CD14-positive monocyte (primary cell): ENCODE measurements around the gene AMBRA1. TPM values are rescaled to one million over a fixed set of nuclear protein-coding genes. Genes with fewer than 3 reads are reported as not detected.

Experiments
- DNase-seq, 3 donors: peaks; one replicate each; pipeline ENCODE4 v3.0.0-alpha.2; 2011 to 2022
- H2AFZ ChIP-seq: 2 replicates; pipeline ENCODE4 v1.6.0; 2012; ENCODE audit warnings: mild to moderate bottlenecking, low read depth, low read length, inconsistent platforms; ENCODE audit not compliant: insufficient read depth, poor library complexity, severe bottlenecking
- H3K27ac ChIP-seq, 2 donors: 1 replicate in 1 of 2; 2 replicates in 1 of 2; pipeline ENCODE4 v1.5.1; 2012 to 2013; ENCODE audit warnings: low read length in 2 of 2, control low read depth in 1 of 2, inconsistent platforms in 1 of 2, low read depth in 1 of 2, mild to moderate bottlenecking in 1 of 2
- H3K27me3 ChIP-seq, 2 donors: one replicate each; pipeline versions ENCODE4 v1.6.0 to v1.6.1; 2011 to 2013; ENCODE audit warnings: low read length in 2 of 2; ENCODE audit not compliant: control insufficient read depth in 2 of 2, insufficient read depth in 2 of 2
- H3K36me3 ChIP-seq, 2 donors: replicated peaks in 1 of 2; 1 replicate in 1 of 2; 2 replicates in 1 of 2; pipeline versions ENCODE4 v1.5.1 to v1.6.1; 2012 to 2013; ENCODE audit warnings: low read length in 2 of 2, control low read depth in 1 of 2, inconsistent platforms in 1 of 2, mild to moderate bottlenecking in 1 of 2; ENCODE audit not compliant: insufficient read depth in 2 of 2, control insufficient read depth in 1 of 2
- H3K4me1 ChIP-seq, 2 donors: 1 replicate in 1 of 2; 2 replicates in 1 of 2; pipeline versions ENCODE4 v1.5.1 to v1.6.1; 2012 to 2013; ENCODE audit warnings: low read length in 2 of 2, control low read depth in 1 of 2, inconsistent platforms in 1 of 2, mild to moderate bottlenecking in 1 of 2, moderate library complexity in 1 of 2; ENCODE audit not compliant: insufficient read depth in 2 of 2, control insufficient read depth in 1 of 2
- H3K4me2 ChIP-seq: replicated peaks from 2 replicates; pipeline ENCODE3; 2012; ENCODE audit warnings: low read length, moderate library complexity, mild to moderate bottlenecking; ENCODE audit not compliant: poor library complexity, severe bottlenecking; ENCODE audit errors: extremely low read depth
- H3K4me3 ChIP-seq, 3 experiments: fragments of 200-600 bp in 1 of 3; sonication (generic) in 1 of 3; replicated peaks in 1 of 3; 1 replicate in 2 of 3; 2 replicates in 1 of 3; pipeline ENCODE4 v1.5.1; 2011 to 2013; ENCODE audit warnings: low read length in 3 of 3, mild to moderate bottlenecking in 3 of 3, control low read depth in 2 of 3, low read depth in 2 of 3, inconsistent platforms in 1 of 3, moderate library complexity in 1 of 3
- H3K79me2 ChIP-seq: 2 replicates; pipeline ENCODE4 v1.6.0; 2012; ENCODE audit warnings: mild to moderate bottlenecking, control low read depth, inconsistent platforms, low read length, moderate library complexity; ENCODE audit not compliant: insufficient read depth
- H3K9ac ChIP-seq: 2 replicates; pipeline ENCODE4 v1.6.0; 2017; ENCODE audit warnings: low read length, mild to moderate bottlenecking; ENCODE audit not compliant: insufficient read depth, poor library complexity, severe bottlenecking
- H3K9me3 ChIP-seq, 2 donors: replicated peaks in 1 of 2; 1 replicate in 1 of 2; 2 replicates in 1 of 2; pipeline versions ENCODE4 v1.5.1 to v1.6.1; 2012 to 2013; ENCODE audit warnings: low read length in 2 of 2, control low read depth in 1 of 2; ENCODE audit not compliant: control insufficient read depth in 1 of 2, insufficient read depth in 1 of 2
- H4K20me1 ChIP-seq: 2 replicates; pipeline ENCODE4 v1.6.0; 2012; ENCODE audit warnings: mild to moderate bottlenecking, low read length, control low read depth, moderate library complexity; ENCODE audit not compliant: insufficient read depth
- H3K27ac Mint-ChIP-seq, 7 donors: one replicate each; pipeline ENCODE4 v1.8.0; 2020; ENCODE audit warnings: mild to moderate bottlenecking in 7 of 7, mixed read lengths in 7 of 7, moderate library complexity in 6 of 7, inconsistent platforms in 2 of 7
- H3K27me3 Mint-ChIP-seq, 3 donors: one replicate each; pipeline ENCODE4 v1.8.0; 2021 to 2022; ENCODE audit warnings: low read depth in 3 of 3, mild to moderate bottlenecking in 3 of 3, mixed read lengths in 3 of 3, moderate library complexity in 3 of 3, inconsistent platforms in 1 of 3
- H3K36me3 Mint-ChIP-seq, 2 donors: one replicate each; pipeline ENCODE4 v1.8.0; 2020; ENCODE audit warnings: mixed read lengths in 2 of 2, inconsistent platforms in 1 of 2, mild to moderate bottlenecking in 1 of 2
- H3K4me1 Mint-ChIP-seq: one replicate; pipeline ENCODE4 v1.8.0; 2020; ENCODE audit warnings: mild to moderate bottlenecking, mixed read lengths
- H3K4me3 Mint-ChIP-seq, 2 donors: one replicate each; pipeline ENCODE4 v1.8.0; 2020; ENCODE audit warnings: mild to moderate bottlenecking in 2 of 2, mixed read lengths in 2 of 2, moderate library complexity in 1 of 2
- H3K9me3 Mint-ChIP-seq, 7 donors: one replicate each; pipeline ENCODE4 v1.8.0; 2020 to 2022; ENCODE audit warnings: mixed read lengths in 7 of 7, mild to moderate bottlenecking in 6 of 7, moderate library complexity in 6 of 7, inconsistent platforms in 2 of 7
- WGBS: methylation state at CpG from one replicate; pipeline ENCODE4 v1.1.5; 2013; ENCODE audit warnings: missing lambda C conversion rate; ENCODE audit not compliant: insufficient coverage; 5-methylcytosine and 5-hydroxymethylcytosine counted together
- intact Hi-C, 2 donors: fragments of 100-400 bp; cut with micrococcal nuclease; formaldehyde crosslinking; loops; one replicate each; pipeline versions ENCODE4 v1.15.0 to v1.15.1; 2023
- polyA plus RNA-seq, 3 donors: library from polyadenylated mRNA; depleted of rRNA in 1 of 3; unstranded in 2 of 3; stranded (reverse) in 1 of 3; fragments of 300-500 nt in 2 of 3; fragments of >200 nt in 1 of 3; fragmentation: Illumina TruSeq in 2 of 3; gene quantifications; 1 replicate in 2 of 3; 2 replicates in 1 of 3; pipeline ENCODE4 v1.2.3, GENCODE V29; 2012 to 2021
- TF ChIP-seq, protein P1 (sequence below): fragments of 200-600 bp; IDR thresholded peaks from one replicate; pipeline ENCODE4 v1.8.0; 2022; ENCODE audit warnings: antibody characterized with exemption, mild to moderate bottlenecking

Gene AMBRA1
- polyA plus RNA-seq, 3 donors = 2.1 to 6.1 (median 3.8) TPM

DNA sequence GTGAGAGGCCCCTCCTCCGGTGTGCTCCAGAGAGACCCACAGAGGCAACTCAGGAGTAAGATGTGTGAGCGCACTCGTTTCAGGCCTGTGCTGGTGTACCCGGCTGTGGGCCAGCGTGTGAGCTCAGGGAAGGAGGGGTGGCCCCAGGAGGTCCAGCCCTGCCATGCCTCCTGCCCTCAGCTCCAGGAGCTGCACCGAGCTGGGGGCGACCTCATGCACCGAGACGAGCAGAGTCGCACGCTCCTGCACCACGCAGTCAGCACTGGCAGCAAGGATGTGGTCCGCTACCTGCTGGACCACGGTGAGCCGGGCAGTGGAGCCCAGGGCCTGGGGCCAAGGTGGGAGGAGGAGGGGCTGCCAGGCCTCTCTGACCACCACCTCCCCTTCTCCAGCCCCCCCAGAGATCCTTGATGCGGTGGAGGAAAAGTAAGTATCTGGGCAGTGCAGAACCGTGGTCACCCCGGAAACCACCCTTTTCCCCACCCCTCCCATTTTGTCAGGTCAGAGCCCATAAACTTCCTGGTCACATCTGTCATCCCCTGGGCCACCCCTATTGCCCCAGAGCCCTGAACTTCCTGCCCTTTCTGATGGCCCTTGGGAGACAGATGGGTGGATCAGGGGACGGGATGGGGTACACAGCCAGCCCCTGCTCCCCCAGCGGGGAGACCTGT lies 214.9 kb downstream of the AMBRA1 start:
- Mint-ChIP-seq H3K4me1 (peaks cover 35% of the 10 kb centered on the region), H3K9me3 (peaks cover 0 to 15% (median 0%) of the 10 kb centered on the region in 7 donors), H3K27me3 (peaks cover 14 to 43% (median 30%) of the 10 kb centered on the region in 3 donors), H3K4me3 (peak overlapping the region; percentile 12 to 13), H3K36me3 (peaks cover 41 to 45% of the 10 kb centered on the region in 2 donors), H3K27ac (peak overlapping the region; percentile 69 to 90 (median 81))
- H3K27ac ChIP-seq = peak overlapping the region; percentile 30 to 70
- peaks cover 34 to 55% of the 10 kb centered on the region in 2 donors for H3K4me1 ChIP-seq
- no peak overlapping the region for H2AFZ ChIP-seq
- H3K36me3 ChIP-seq = peaks cover 47 to 48% of the 10 kb centered on the region in 2 donors
- TF ChIP-seq, protein P1, sequence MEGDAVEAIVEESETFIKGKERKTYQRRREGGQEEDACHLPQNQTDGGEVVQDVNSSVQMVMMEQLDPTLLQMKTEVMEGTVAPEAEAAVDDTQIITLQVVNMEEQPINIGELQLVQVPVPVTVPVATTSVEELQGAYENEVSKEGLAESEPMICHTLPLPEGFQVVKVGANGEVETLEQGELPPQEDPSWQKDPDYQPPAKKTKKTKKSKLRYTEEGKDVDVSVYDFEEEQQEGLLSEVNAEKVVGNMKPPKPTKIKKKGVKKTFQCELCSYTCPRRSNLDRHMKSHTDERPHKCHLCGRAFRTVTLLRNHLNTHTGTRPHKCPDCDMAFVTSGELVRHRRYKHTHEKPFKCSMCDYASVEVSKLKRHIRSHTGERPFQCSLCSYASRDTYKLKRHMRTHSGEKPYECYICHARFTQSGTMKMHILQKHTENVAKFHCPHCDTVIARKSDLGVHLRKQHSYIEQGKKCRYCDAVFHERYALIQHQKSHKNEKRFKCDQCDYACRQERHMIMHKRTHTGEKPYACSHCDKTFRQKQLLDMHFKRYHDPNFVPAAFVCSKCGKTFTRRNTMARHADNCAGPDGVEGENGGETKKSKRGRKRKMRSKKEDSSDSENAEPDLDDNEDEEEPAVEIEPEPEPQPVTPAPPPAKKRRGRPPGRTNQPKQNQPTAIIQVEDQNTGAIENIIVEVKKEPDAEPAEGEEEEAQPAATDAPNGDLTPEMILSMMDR = no peak
- peaks cover 87% of the 10 kb centered on the region for H4K20me1 ChIP-seq
- H3K9me3 ChIP-seq = peaks cover 0 to 6% of the 10 kb centered on the region in 2 donors
- H3K27me3 ChIP-seq = peaks cover 15 to 23% of the 10 kb centered on the region in 2 donors
- 86% methylated on average over 14 of the region's 20 CpGs for WGBS
- H3K4me2 ChIP-seq = no peak overlapping the region
- H3K79me2 ChIP-seq = peaks cover 3% of the 10 kb centered on the region
- no peak overlapping the region for H3K9ac ChIP-seq
- no peak overlapping the region for H3K4me3 ChIP-seq
- intact Hi-C loops = no loop called here
- peak; percentile 41 to 77 (median 54) for DNase-seq

DNA sequence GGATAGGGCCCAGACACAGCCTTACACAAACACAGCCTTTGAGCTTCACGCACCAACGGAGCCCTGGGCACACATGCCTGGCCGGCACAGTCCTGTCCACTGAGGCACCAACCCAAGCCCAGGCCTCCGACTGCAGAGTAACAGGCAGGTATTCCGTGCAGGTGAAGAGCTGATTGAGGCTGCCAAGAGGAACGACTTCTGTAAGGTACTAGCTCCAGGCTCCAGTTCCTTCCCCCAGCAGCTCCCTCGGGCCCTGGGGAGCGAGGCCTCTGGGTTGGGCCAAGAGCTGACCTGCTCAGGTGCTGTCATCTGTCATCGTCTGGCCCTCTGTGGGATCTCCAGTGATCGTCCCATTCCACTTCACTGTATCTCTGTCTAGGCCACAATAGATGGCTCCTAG lies 215.5 kb downstream of the AMBRA1 start:
- no peak for DNase-seq
- no peak overlapping the region for H3K4me3 ChIP-seq
- peaks cover 15 to 22% of the 10 kb centered on the region in 2 donors for H3K27me3 ChIP-seq
- 91% methylated on average over 9 of the region's 10 CpGs for WGBS
- Mint-ChIP-seq H3K4me3 (no peak overlapping the region), H3K9me3 (peaks cover 0 to 15% (median 0%) of the 10 kb centered on the region in 7 donors), H3K36me3 (peaks cover 44 to 51% of the 10 kb centered on the region in 2 donors), H3K27me3 (peaks cover 13 to 37% (median 27%) of the 10 kb centered on the region in 3 donors), H3K27ac (peak overlapping the region in 5 of 7 donors; percentile 9 to 75 (median 42)), H3K4me1 (peaks cover 35% of the 10 kb centered on the region)
- peak overlapping the region; percentile 30 to 70 for H3K27ac ChIP-seq
- H3K79me2 ChIP-seq = peaks cover 7% of the 10 kb centered on the region
- peaks cover 53 to 55% of the 10 kb centered on the region in 2 donors for H3K36me3 ChIP-seq
- peaks cover 34 to 55% of the 10 kb centered on the region in 2 donors for H3K4me1 ChIP-seq
- intact Hi-C loops = no loop called here
- H4K20me1 ChIP-seq = peaks cover 94% of the 10 kb centered on the region
- H3K4me2 ChIP-seq = no peak overlapping the region
- H2AFZ ChIP-seq = no peak overlapping the region
- TF ChIP-seq, protein P1 = no peak
- peaks cover 0 to 6% of the 10 kb centered on the region in 2 donors for H3K9me3 ChIP-seq
- H3K9ac ChIP-seq = peak overlapping the region; percentile 0
